Progenitor cell of endocrine pancreas (in vitro differentiated cells): ENCODE data around the gene AXIN2. TPM values are rescaled to one million over a fixed set of nuclear protein-coding genes. Genes with fewer than 3 reads are reported as not detected.

ENCODE experiments used
- DNase-seq: peaks from one replicate; pipeline ENCODE4 v3.0.0; 2021; ENCODE audit warnings: low spot score; ENCODE audit not compliant: unreplicated experiment
- H3K27ac Mint-ChIP-seq: 2 replicates; pipeline ENCODE4 v1.8.0; 2021; ENCODE audit warnings: mild to moderate bottlenecking, moderate library complexity, mixed read lengths
- H3K27me3 Mint-ChIP-seq: 2 replicates; pipeline ENCODE4 v1.8.0; 2021; ENCODE audit warnings: mixed read lengths
- H3K36me3 Mint-ChIP-seq: 2 replicates; pipeline ENCODE4 v1.8.0; 2022; ENCODE audit warnings: mixed read lengths; ENCODE audit not compliant: insufficient read depth
- H3K4me1 Mint-ChIP-seq: 2 replicates; pipeline ENCODE4 v1.8.0; 2021; ENCODE audit warnings: low read depth, mixed read lengths
- H3K4me3 Mint-ChIP-seq: 2 replicates; pipeline ENCODE4 v1.8.0; 2021; ENCODE audit warnings: low read depth, mild to moderate bottlenecking, moderate library complexity, mixed read lengths
- H3K9me3 Mint-ChIP-seq: 2 replicates; pipeline ENCODE4 v1.8.0; 2021; ENCODE audit warnings: low read depth, mixed read lengths
- CTCF ChIP-seq: fragments of 200-600 bp; sonication (generic); IDR thresholded peaks from one replicate; pipeline ENCODE4 v1.5.0; 2021; ENCODE audit warnings: antibody characterized with exemption, mild to moderate bottlenecking; ENCODE audit not compliant: unreplicated experiment
- total RNA-seq: library from RNA; stranded (reverse); gene quantifications from 2 replicates; pipeline ENCODE4 v1.2.1, GENCODE V29; 2021

The AXIN2 gene
- total RNA-seq, 1 donor from 2014 or later: 10.2 TPM

GRCh38 chr17:65559804-65560627, 1.4 kb downstream of the AXIN2 start:
- Mint-ChIP-seq H3K36me3 (no peaks in the 10 kb centered on the region), H3K27ac (peak overlapping the region; percentile 78), H3K4me1 (peaks cover 13% of the 10 kb centered on the region), H3K27me3 (peaks cover 19% of the 10 kb centered on the region), H3K9me3 (no peaks in the 10 kb centered on the region), H3K4me3 (peak overlapping the region; percentile 68)
- no peak for TF ChIP-seq CTCF
- peak; percentile 35 for DNase-seq

GRCh38 chr17:65559461-65559803, 2.0 kb downstream of the AXIN2 start:
- Mint-ChIP-seq H3K4me3 (no peak overlapping the region), H3K9me3 (no peaks in the 10 kb centered on the region), H3K27me3 (peaks cover 19% of the 10 kb centered on the region), H3K27ac (peak overlapping the region; percentile 78), H3K36me3 (no peaks in the 10 kb centered on the region), H3K4me1 (peaks cover 10% of the 10 kb centered on the region)
- DNase-seq: no peak
- no peak for TF ChIP-seq CTCF

GRCh38 chr17:65558683-65559460, 2.6 kb downstream of the AXIN2 start:
- Mint-ChIP-seq H3K4me3 (no peak overlapping the region), H3K27me3 (peaks cover 19% of the 10 kb centered on the region), H3K27ac (peak overlapping the region; percentile 67), H3K9me3 (no peaks in the 10 kb centered on the region), H3K36me3 (no peaks in the 10 kb centered on the region), H3K4me1 (peaks cover 13% of the 10 kb centered on the region)
- TF ChIP-seq CTCF: no peak
- no peak for DNase-seq

GRCh38 chr17:65558311-65558682, 3.2 kb downstream of the AXIN2 start:
- H3K27me3 Mint-ChIP-seq: peaks cover 19% of the 10 kb centered on the region
- H3K4me3 Mint-ChIP-seq: no peak overlapping the region
- H3K4me1 Mint-ChIP-seq: peaks cover 13% of the 10 kb centered on the region
- H3K9me3 Mint-ChIP-seq: no peaks in the 10 kb centered on the region
- no peak overlapping the region for H3K27ac Mint-ChIP-seq
- TF ChIP-seq CTCF: no peak
- no peak for DNase-seq
- H3K36me3 Mint-ChIP-seq: no peaks in the 10 kb centered on the region

- Mint-ChIP-seq H3K4me3 (no peak overlapping the region), H3K27ac (no peak overlapping the region), H3K4me1 (peaks cover 13% of the 10 kb centered on the region), H3K27me3 (peaks cover 15% of the 10 kb centered on the region), H3K9me3 (no peaks in the 10 kb centered on the region), H3K36me3 (peaks cover 2% of the 10 kb centered on the region)
- no peak for TF ChIP-seq CTCF
- no peak for DNase-seq
Observed at GRCh38 chr17:65557349-65558310, 3.8 kb downstream of the AXIN2 start.
